ENCODE results near the gene RAB33B.

Gene RAB33B

GRCh38 chr4:139511320-139511719 lies 57.4 kb downstream of the RAB33B start:
- no peak for DNase-seq

- DNase-seq: no peak
Observed at GRCh38 chr4:139514382-139515059, 60.6 kb downstream of the RAB33B start.

GRCh38 chr4:139515531-139515958 lies 61.6 kb downstream of the RAB33B start:
- no peak for DNase-seq

GRCh38 chr4:139521754-139522401 lies 68.0 kb downstream of the RAB33B start:
- no peak for DNase-seq

GRCh38 chr4:139522457-139522856 lies 68.5 kb downstream of the RAB33B start:
- DNase-seq: no peak

GRCh38 chr4:139523076-139523475 lies 69.2 kb downstream of the RAB33B start:
- DNase-seq: no peak

- DNase-seq: no peak
Observed at GRCh38 chr4:139524062-139524631, 70.2 kb downstream of the RAB33B start.

GRCh38 chr4:139525414-139525813 lies 71.5 kb downstream of the RAB33B start:
- DNase-seq: no peak

Data from KG1 (cell line).